HepG2 (cell line): Measurements from ENCODE around the gene TGIF1. TPM values are rescaled to one million over a fixed set of nuclear protein-coding genes. Genes with fewer than 3 reads are reported as not detected.

Experiments used
- HNRNPL ChIP-seq: fragments of 200-400 bp; formaldehyde crosslinking; IDR thresholded peaks from 2 replicates; pipeline ENCODE4 v1.6.1; 2017; ENCODE audit warnings: mild to moderate bottlenecking, low read depth, low read length
- NFE2L1 ChIP-seq: sonication (generic); formaldehyde crosslinking; IDR thresholded peaks from 2 replicates; pipeline ENCODE4 v1.4.0; 2020; ENCODE audit warnings: missing genetic modification reagents, mild to moderate bottlenecking, borderline replicate concordance
- NPAS2 ChIP-seq: sonication (generic); formaldehyde crosslinking; IDR thresholded peaks from 2 replicates; pipeline ENCODE4 v1.8.0; 2022; ENCODE audit warnings: mild to moderate bottlenecking, missing genetic modification reagents, borderline replicate concordance
- POLR2G ChIP-seq: fragments of 200-400 bp; formaldehyde crosslinking; IDR thresholded peaks from 2 replicates; pipeline ENCODE4 v1.6.1; 2018; ENCODE audit warnings: mild to moderate bottlenecking, low read depth, low read length, moderate library complexity
- SALL1 ChIP-seq: sonication (generic); formaldehyde crosslinking; IDR thresholded peaks from 2 replicates; pipeline ENCODE4 v1.8.0; 2022; ENCODE audit warnings: mild to moderate bottlenecking, missing genetic modification reagents
- SAP130 ChIP-seq: IDR thresholded peaks from 2 replicates; pipeline ENCODE4 v1.6.1; 2016; ENCODE audit warnings: low read depth
- SIN3B ChIP-seq: fragments of 150-350 bp; IDR thresholded peaks from 2 replicates; pipeline ENCODE4 v1.6.1; 2014; ENCODE audit warnings: low read length
- ZBTB7A ChIP-seq: sonication (generic); formaldehyde crosslinking; IDR thresholded peaks from 2 replicates; pipeline ENCODE4 v1.8.0; 2022; ENCODE audit warnings: mild to moderate bottlenecking, missing genetic modification reagents
- ZNF205 ChIP-seq: IDR thresholded peaks from 2 replicates; pipeline ENCODE4 v1.6.1; 2018; ENCODE audit warnings: missing biosample characterization, missing genetic modification reagents
- ZNF660 ChIP-seq: sonication (generic); formaldehyde crosslinking; IDR thresholded peaks from 2 replicates; pipeline ENCODE4 v1.5.1; 2020; ENCODE audit warnings: mild to moderate bottlenecking, low read depth, missing genetic modification reagents, borderline replicate concordance
- ZNF749 ChIP-seq: sonication (generic); formaldehyde crosslinking; IDR thresholded peaks from 2 replicates; pipeline ENCODE4 v1.8.0; 2022; ENCODE audit warnings: mild to moderate bottlenecking, missing genetic modification reagents, moderate library complexity, borderline replicate concordance
- polyA plus RNA-seq, 8 experiments: library from polyadenylated mRNA; depleted of rRNA in 3 of 8; stranded (reverse) in 7 of 8; unstranded in 1 of 8; fragments of >200 nt; fragmentation: Illumina TruSeq in 4 of 8; extraction: Trizol in 4 of 8; gene quantifications; 2 replicates each; pipeline versions ENCODE4 v1.2.1 to v1.2.3, GENCODE V29; 2011 to 2016; ENCODE audit warnings: low read depth in 4 of 8, missing spikeins in 1 of 8, mixed read lengths in 1 of 8; ENCODE audit not compliant: insufficient read depth in 1 of 8
- total RNA-seq, 5 experiments: library from RNA; depleted of rRNA; stranded (reverse); fragments of >200 nt; fragmentation: Illumina TruSeq; extraction: Trizol; gene quantifications; 2 replicates each; pipeline ENCODE4 v1.2.3, GENCODE V29; 2016; ENCODE audit warnings: low read depth in 1 of 5
- TF ChIP-seq, protein P1 (sequence below): sonication (generic); formaldehyde crosslinking; IDR thresholded peaks from 2 replicates; pipeline ENCODE4 v1.8.0; 2022; ENCODE audit warnings: missing genetic modification reagents, mild to moderate bottlenecking, borderline replicate concordance
- TF ChIP-seq, protein P2 (sequence below): sonication (generic); formaldehyde crosslinking; IDR thresholded peaks from 2 replicates; pipeline ENCODE4 v1.4.0; 2020; ENCODE audit warnings: low read depth, missing genetic modification reagents
- TF ChIP-seq, protein P3 (sequence below), 2 experiments: sonication (generic) in 1 of 2; formaldehyde crosslinking in 1 of 2; IDR thresholded peaks; 2 replicates each; pipeline versions ENCODE4 v1.4.0 to v1.6.1; 2018 to 2020; ENCODE audit warnings: missing genetic modification reagents in 2 of 2, borderline replicate concordance in 1 of 2, low read depth in 1 of 2, mild to moderate bottlenecking in 1 of 2, missing biosample characterization in 1 of 2
- TF ChIP-seq, protein P4 (sequence below): sonication (generic); formaldehyde crosslinking; IDR thresholded peaks from 2 replicates; pipeline ENCODE4 v1.4.0; 2020; ENCODE audit warnings: mild to moderate bottlenecking, missing genetic modification reagents
- TF ChIP-seq, protein P5 (sequence below): sonication (generic); formaldehyde crosslinking; conservative IDR thresholded peaks from 2 replicates; pipeline ENCODE4 v1.8.1; 2023; ENCODE audit warnings: missing genetic modification reagents

The TGIF1 gene
- total and polyA plus RNA-seq, 2 of the 13 experiments (the other 11 are each of a cell fraction or from before 2014, with no cell fraction given): 50.0 to 76.1 TPM

DNA sequence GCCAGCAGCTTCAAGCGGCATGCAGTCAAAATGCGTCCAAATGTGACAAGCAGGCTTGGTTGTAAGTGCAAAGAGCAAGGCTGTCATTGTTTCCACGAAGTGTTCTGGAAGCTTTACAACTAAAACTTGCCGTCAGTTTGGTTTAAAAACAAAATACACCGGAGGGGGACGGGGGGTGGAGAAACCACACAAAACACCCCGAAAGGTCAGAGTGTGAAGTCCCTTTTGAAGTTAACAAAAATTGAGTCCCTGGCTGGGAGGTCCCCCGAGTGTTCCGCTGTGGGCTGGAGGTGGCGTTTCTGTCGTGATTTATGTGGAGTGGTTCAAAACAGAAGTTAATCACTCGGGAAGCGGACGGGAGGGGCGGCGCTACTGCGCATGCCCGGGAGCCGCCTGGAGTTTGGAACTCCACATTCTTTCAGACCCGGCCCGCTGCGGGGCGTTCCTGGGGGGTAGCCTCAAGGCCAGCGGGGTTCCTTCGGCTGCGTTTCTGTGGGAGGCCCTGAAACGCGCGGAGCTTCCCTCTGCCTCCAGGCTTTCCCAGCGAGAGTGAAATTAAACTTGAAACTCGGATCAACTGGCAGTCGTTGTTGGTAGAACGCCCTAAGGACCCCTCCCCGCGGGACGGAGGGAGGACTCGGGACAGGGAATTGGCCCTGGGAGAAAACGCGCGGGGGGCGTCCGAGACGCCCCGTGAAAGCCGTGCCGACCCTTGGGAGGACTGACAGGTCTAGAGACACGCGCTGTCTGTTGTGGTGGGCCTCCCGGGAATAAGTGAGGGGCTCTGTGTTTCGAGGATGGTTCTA, 1.4 kb downstream of the TGIF1 start (continued):
- TF ChIP-seq, protein P1, sequence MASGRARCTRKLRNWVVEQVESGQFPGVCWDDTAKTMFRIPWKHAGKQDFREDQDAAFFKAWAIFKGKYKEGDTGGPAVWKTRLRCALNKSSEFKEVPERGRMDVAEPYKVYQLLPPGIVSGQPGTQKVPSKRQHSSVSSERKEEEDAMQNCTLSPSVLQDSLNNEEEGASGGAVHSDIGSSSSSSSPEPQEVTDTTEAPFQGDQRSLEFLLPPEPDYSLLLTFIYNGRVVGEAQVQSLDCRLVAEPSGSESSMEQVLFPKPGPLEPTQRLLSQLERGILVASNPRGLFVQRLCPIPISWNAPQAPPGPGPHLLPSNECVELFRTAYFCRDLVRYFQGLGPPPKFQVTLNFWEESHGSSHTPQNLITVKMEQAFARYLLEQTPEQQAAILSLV (CRISPR knock-in tag): peak; percentile 63; the same call in 1 of the 2 replicates
- TF ChIP-seq SALL1 (CRISPR knock-in tag) (peak; percentile 43; the same call in 1 of the 2 replicates), NFE2L1 (no peak), ZNF749 (CRISPR knock-in tag) (no peak), SAP130 (peak; percentile 63), ZNF205 (0 out of 2 replicates have a peak, but pooled peaks have one; percentile 44), ZBTB7A (CRISPR knock-in tag) (peak; percentile 69; the same call in 1 of the 2 replicates), SIN3B (0 out of 2 replicates have a peak, but pooled peaks have one; percentile 30), NPAS2 (CRISPR knock-in tag) (no peak), HNRNPL (peak; percentile 55; the same call in 1 of the 2 replicates), ZNF660 (no peak), POLR2G (peak; percentile 81; the same call in 1 of the 2 replicates)
- TF ChIP-seq, protein P2, sequence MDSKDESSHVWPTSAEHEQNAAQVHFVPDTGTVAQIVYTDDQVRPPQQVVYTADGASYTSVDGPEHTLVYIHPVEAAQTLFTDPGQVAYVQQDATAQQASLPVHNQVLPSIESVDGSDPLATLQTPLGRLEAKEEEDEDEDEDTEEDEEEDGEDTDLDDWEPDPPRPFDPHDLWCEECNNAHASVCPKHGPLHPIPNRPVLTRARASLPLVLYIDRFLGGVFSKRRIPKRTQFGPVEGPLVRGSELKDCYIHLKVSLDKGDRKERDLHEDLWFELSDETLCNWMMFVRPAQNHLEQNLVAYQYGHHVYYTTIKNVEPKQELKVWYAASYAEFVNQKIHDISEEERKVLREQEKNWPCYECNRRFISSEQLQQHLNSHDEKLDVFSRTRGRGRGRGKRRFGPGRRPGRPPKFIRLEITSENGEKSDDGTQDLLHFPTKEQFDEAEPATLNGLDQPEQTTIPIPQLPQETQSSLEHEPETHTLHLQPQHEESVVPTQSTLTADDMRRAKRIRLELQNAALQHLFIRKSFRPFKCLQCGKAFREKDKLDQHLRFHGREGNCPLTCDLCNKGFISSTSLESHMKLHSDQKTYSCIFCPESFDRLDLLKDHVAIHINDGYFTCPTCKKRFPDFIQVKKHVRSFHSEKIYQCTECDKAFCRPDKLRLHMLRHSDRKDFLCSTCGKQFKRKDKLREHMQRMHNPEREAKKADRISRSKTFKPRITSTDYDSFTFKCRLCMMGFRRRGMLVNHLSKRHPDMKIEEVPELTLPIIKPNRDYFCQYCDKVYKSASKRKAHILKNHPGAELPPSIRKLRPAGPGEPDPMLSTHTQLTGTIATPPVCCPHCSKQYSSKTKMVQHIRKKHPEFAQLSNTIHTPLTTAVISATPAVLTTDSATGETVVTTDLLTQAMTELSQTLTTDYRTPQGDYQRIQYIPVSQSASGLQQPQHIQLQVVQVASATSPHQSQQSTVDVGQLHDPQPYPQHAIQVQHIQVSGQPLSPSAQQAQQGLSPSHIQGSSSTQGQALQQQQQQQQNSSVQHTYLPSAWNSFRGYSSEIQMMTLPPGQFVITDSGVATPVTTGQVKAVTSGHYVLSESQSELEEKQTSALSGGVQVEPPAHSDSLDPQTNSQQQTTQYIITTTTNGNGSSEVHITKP: peak; percentile 56; the same call in 1 of the 2 replicates
- TF ChIP-seq, protein P3, sequence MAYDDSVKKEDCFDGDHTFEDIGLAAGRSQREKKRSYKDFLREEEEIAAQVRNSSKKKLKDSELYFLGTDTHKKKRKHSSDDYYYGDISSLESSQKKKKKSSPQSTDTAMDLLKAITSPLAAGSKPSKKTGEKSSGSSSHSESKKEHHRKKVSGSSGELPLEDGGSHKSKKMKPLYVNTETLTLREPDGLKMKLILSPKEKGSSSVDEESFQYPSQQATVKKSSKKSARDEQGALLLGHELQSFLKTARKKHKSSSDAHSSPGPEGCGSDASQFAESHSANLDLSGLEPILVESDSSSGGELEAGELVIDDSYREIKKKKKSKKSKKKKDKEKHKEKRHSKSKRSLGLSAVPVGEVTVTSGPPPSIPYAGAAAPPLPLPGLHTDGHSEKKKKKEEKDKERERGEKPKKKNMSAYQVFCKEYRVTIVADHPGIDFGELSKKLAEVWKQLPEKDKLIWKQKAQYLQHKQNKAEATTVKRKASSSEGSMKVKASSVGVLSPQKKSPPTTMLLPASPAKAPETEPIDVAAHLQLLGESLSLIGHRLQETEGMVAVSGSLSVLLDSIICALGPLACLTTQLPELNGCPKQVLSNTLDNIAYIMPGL (CRISPR knock-in tag; IDR thresholded peaks at IDR 0.05; ENCODE audit: borderline replicate concordance in 1 of 2, low read depth in 1 of 2): peak in 1 of 2 experiments; percentile 48; a peak in 2 of 4 replicates
- TF ChIP-seq, protein P4, sequence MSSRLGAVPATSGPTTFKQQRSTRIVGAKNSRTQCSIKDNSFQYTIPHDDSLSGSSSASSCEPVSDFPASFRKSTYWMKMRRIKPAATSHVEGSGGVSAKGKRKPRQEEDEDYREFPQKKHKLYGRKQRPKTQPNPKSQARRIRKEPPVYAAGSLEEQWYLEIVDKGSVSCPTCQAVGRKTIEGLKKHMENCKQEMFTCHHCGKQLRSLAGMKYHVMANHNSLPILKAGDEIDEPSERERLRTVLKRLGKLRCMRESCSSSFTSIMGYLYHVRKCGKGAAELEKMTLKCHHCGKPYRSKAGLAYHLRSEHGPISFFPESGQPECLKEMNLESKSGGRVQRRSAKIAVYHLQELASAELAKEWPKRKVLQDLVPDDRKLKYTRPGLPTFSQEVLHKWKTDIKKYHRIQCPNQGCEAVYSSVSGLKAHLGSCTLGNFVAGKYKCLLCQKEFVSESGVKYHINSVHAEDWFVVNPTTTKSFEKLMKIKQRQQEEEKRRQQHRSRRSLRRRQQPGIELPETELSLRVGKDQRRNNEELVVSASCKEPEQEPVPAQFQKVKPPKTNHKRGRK (CRISPR knock-in tag): no peak
- TF ChIP-seq, protein P5, sequence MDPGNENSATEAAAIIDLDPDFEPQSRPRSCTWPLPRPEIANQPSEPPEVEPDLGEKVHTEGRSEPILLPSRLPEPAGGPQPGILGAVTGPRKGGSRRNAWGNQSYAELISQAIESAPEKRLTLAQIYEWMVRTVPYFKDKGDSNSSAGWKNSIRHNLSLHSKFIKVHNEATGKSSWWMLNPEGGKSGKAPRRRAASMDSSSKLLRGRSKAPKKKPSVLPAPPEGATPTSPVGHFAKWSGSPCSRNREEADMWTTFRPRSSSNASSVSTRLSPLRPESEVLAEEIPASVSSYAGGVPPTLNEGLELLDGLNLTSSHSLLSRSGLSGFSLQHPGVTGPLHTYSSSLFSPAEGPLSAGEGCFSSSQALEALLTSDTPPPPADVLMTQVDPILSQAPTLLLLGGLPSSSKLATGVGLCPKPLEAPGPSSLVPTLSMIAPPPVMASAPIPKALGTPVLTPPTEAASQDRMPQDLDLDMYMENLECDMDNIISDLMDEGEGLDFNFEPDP: 0 out of 2 replicates have a peak, but pooled peaks have one; percentile 89
